Measurements from ENCODE around the gene KRTAP1-3. TPM values are rescaled to one million over a fixed set of nuclear protein-coding genes. Genes with fewer than 3 reads are reported as not detected.

Gene KRTAP1-3
- total and polyA plus RNA-seq, 7 donors, result not detected

- no peak for DNase-seq
- 78 to 87% (median 84%) methylated on average over 2 of the region's 2 CpGs for WGBS, 3 donors
- intact Hi-C loops (cut with DNase I), result no loop called here
- Histone ChIP-seq H3K36me3 (ENCODE audit: insufficient read depth in 1 of 2, low read depth in 1 of 2) (no peaks in the 10 kb centered on the region), H3K27ac (no peak overlapping the region), H3K27me3 (ENCODE audit: insufficient read depth in 3 of 3, low read length in 2 of 3) (peaks cover 0 to 5% (median 2%) of the 10 kb centered on the region in 3 donors), H3K9me3 (no peaks in the 10 kb centered on the region), H3K4me1 (no peaks in the 10 kb centered on the region), H3K4me3 (no peak overlapping the region)
- TF ChIP-seq, protein P1, sequence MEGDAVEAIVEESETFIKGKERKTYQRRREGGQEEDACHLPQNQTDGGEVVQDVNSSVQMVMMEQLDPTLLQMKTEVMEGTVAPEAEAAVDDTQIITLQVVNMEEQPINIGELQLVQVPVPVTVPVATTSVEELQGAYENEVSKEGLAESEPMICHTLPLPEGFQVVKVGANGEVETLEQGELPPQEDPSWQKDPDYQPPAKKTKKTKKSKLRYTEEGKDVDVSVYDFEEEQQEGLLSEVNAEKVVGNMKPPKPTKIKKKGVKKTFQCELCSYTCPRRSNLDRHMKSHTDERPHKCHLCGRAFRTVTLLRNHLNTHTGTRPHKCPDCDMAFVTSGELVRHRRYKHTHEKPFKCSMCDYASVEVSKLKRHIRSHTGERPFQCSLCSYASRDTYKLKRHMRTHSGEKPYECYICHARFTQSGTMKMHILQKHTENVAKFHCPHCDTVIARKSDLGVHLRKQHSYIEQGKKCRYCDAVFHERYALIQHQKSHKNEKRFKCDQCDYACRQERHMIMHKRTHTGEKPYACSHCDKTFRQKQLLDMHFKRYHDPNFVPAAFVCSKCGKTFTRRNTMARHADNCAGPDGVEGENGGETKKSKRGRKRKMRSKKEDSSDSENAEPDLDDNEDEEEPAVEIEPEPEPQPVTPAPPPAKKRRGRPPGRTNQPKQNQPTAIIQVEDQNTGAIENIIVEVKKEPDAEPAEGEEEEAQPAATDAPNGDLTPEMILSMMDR (IDR thresholded peaks at IDR 0.05), result no peak
- ATAC-seq, result no peak
These were observed 3.2 kb upstream of the KRTAP1-3 start for GRCh38 chr17:41037853-41038350.

GRCh38 chr17:41029633-41030245, 4.9 kb downstream of the KRTAP1-3 start, which contains the start of gene KRTAP1-4:
Gene KRTAP1-4 (minus strand): TSS chr17:41030195. CDS start chr17:41030078, 117 bp downstream.
- H3K4me3 ChIP-seq, result no peak within 1 kb of the TSS
- no peaks in the 10 kb centered on the region for H3K4me1 ChIP-seq
- no peaks in the 10 kb centered on the region for H3K9me3 ChIP-seq
- intact Hi-C loops (cut with DNase I), result no loop called here
- ATAC-seq (no peak), DNase-seq (no peak)
- TF ChIP-seq, protein P1 (IDR thresholded peaks at IDR 0.05), result no peak
- H3K36me3 ChIP-seq (ENCODE audit: insufficient read depth in 1 of 2, low read depth in 1 of 2), result no peaks in the 10 kb centered on the region
- H3K27ac ChIP-seq, result no peak within 1 kb of the TSS
- peaks cover 0 to 27% (median 7%) of the 10 kb centered on the region in 3 donors for H3K27me3 ChIP-seq (ENCODE audit: insufficient read depth in 3 of 3, low read length in 2 of 3)
- 50 to 73% (median 60%) methylated on average over 12 of the region's 12 CpGs for WGBS, 3 donors

GRCh38 chr17:41026715-41027471, 7.8 kb downstream of the KRTAP1-3 start, which contains the start of gene KRTAP1-5:
Gene KRTAP1-5 (minus strand): TSS chr17:41027208. CDS start chr17:41027155, 53 bp downstream.
- Histone ChIP-seq H3K9me3 (no peaks in the 10 kb centered on the region), H3K4me1 (no peaks in the 10 kb centered on the region), H3K27ac (no peak within 1 kb of the TSS), H3K27me3 (ENCODE audit: insufficient read depth in 3 of 3, low read length in 2 of 3) (peaks cover 0 to 25% (median 3%) of the 10 kb centered on the region in 3 donors), H3K4me3 (no peak within 1 kb of the TSS), H3K36me3 (ENCODE audit: insufficient read depth in 1 of 2, low read depth in 1 of 2) (no peaks in the 10 kb centered on the region)
- TF ChIP-seq, protein P1 (IDR thresholded peaks at IDR 0.05), result no peak
- WGBS, 3 donors, result 27 to 38% (median 32%) methylated on average over 9 of the region's 9 CpGs
- DNase-seq, result no peak
- ATAC-seq, result no peak
- intact Hi-C loops (cut with DNase I), result no loop called here

- Histone ChIP-seq H3K36me3 (ENCODE audit: insufficient read depth in 1 of 2, low read depth in 1 of 2) (no peaks in the 10 kb centered on the region), H3K27me3 (ENCODE audit: insufficient read depth in 3 of 3, low read length in 2 of 3) (peaks cover 0 to 13% (median under 1%) of the 10 kb centered on the region in 3 donors), H3K27ac (no peak overlapping the region), H3K4me1 (no peaks in the 10 kb centered on the region), H3K9me3 (no peaks in the 10 kb centered on the region), H3K4me3 (no peak overlapping the region)
- 77 to 89% (median 79%) methylated on average over 3 of the region's 3 CpGs for WGBS, 3 donors
- intact Hi-C loops (cut with DNase I), result no loop called here
- DNase-seq, result no peak
- no peak for ATAC-seq
- TF ChIP-seq, protein P1 (IDR thresholded peaks at IDR 0.05), result no peak
These were observed 10.0 kb downstream of the KRTAP1-3 start for GRCh38 chr17:41024697-41025096.

All from psoas muscle (tissue), 8 donors.